ENCODE measurements around the gene C11orf71.
A peak's percentile ranks its signal among the peaks of the same experiment; 100 is the strongest.

The C11orf71 gene

DNA sequence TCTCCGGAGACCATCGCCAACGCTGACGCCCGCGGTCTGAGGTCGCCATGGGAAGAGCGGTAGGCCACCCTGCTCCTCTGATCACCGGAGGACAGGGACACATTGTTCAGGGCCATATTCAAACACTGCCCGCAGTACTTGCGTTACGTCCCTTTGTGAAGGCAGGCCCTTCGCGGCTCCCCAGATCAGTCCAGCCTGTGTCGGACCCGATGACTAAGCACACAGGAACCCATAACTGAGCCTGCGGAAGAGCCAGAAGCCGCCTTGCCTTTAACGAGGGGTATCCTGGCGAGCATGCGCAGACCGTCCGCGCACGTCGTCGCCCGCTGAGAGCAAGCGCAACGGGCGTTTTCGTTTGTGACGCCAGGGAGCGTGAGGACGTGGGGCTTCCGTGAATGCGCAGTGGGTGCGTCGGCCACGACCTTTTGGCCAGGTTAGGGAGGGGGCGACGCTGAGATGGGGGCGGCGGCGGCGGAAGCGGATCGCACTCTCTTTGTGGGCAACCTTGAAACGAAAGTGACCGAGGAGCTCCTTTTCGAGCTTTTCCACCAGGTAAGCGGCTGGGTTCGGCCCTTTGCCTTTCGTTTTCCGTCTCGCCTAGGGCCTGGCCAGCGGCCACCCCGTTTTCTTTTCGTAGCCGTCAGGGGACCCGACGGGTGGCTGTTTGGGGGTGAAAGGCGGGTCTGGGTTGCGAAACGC lies at the start of gene C11orf71, which contains the start of gene RBM7:
Gene C11orf71 (minus strand): TSS at position 296 of the 699 bp plus-strand sequence. CDS start 180 bp downstream, at position 116.
Gene RBM7 (plus strand): TSS at position 451 of the 699 bp plus-strand sequence. CDS start 6 bp downstream, at position 457.
- DNase-seq (ENCODE audit: low read depth): peak; percentile 98

GRCh38 chr11:114449845-114450244 lies 49.5 kb upstream of the C11orf71 start:
- no peak for DNase-seq (ENCODE audit: low read depth)

DNA sequence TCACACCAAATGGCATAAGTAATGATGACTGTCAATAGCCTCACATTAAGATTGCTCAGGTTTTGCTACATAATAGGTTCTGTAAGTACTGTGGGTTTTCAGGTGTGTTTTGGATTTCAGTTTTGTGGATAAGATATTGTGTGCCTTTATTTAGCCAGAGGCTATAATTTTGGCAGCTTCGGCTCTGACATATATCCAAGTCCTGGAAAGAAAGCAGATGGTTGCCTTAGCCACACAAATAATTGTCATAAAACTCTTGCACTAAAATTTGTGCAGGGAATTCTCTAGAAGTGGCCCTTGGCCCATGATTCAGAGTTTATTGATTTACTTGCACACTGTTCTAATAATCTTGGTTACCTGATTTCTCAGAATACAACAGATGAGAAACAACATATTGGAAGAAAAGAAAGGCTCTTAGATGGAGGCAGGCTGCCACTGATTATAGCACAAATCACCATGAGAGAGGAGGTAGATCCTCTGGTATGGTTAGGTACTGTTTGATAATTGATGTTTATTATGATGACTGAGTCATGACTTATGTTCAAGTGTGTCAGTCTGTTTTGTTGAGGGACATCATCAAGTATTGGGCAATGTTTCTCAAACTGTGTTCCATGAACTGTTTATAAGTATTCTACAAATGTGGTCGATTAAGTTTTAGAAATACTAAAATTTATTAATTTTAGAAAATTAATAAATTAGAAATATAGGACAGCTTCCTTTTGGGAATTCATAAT lies 48.6 kb upstream of the C11orf71 start:
- DNase-seq (ENCODE audit: low read depth): no peak

- peak; percentile 59 for DNase-seq (ENCODE audit: low read depth)
Observed at GRCh38 chr11:114447892-114448291, 47.6 kb upstream of the C11orf71 start.

DNA sequence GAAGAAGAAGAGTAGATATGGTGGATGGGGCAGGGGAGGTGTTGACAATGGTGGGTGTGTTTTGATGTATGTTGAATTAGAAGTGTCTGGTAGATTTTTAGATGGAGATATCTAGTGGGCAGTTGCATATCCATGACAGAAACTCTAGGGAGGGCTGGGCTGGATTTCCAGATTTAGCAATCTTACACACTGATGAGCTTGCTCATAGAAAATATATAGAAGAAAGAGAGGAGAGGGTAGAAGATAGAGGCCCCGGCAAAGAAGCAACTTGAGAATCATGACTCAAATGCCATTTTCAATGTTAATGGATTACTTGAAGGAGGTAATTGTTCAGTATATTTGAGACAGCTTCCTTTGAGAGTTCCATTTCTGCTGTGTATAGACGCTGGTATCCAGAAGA lies 47.1 kb upstream of the C11orf71 start:
- DNase-seq (ENCODE audit: low read depth): no peak

- no peak for DNase-seq (ENCODE audit: low read depth)
Observed at GRCh38 chr11:114442536-114442935, 42.2 kb upstream of the C11orf71 start.

GRCh38 chr11:114441921-114442320 lies 41.6 kb upstream of the C11orf71 start:
- no peak for DNase-seq (ENCODE audit: low read depth)

DNA sequence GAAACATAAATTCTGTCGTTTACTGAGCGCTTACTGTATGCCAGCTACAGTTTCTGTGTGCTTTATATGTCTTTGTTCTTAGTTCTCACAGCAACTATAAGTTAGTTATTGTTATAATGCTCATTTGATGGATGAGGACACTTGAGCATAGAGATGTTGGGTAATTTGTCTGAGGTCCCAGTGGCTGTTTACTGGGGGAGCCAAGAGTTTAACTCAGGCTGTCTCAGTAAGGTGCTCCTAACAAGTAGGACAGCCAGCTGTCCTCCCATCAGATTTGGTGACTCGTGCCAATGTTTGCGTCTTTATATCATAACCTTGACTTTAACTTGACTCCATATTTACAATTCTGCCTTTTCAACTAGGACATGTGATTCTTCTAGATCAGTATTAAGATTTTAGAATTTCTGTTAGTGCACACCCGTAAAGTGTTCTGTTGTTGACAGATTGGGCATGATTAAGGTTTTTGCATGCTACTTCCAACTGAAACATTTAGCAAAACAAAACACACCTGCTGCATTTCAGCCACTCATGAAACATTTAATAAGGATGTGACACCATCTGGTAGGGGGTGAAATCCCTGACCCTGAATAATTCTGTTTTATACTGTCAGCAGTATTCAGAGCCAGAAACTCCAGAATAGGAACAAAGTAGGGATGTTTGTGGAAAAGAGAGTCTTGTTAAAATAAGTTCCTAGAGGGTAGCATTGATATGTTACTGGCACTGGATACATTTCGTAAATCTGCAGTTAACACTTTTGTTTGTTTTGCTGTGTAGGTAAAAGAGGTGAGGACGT lies 40.9 kb upstream of the C11orf71 start:
- no peak for DNase-seq (ENCODE audit: low read depth)

DNA sequence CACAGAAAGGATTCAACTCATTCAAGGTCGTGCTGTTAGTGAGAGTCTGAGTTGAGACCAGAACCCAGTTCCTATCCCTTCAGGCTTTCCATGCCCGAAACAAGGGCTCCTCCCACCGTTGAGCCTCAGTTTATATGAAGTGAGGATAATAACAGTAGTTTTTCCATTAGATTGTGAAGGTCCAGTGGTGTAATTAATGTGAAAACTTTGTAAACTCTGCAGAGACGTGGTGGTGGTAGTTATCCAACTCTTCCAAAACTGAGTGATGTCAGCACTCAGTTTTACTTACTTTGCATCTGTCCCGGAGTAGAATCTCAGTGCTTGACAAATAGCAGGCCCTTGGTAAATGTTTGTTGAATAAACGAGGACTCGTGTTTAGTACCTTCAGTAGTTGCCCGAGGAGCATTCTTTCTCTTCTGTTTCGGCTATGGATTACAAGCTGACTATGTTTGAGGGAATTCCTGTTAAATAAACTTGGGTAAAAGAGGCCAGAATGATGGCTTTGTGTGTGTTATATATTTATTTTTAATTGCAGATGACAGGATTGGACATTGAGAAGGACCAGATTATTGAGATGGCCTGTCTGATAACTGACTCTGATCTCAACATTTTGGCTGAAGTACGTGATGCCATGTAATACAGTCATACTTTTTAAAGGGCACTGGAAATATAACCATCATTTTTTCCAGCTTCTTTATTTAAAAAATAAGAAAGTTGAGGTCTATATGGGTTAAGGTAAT lies 40.0 kb upstream of the C11orf71 start:
- DNase-seq (ENCODE audit: low read depth): no peak

- DNase-seq (ENCODE audit: low read depth): peak; percentile 94
Observed at GRCh38 chr11:114439229-114440120, 39.2 kb upstream of the C11orf71 start, which contains the start of gene REXO2. Gene REXO2, plus strand, starts transcription at chr11:114439467. Its CDS starts 62 bp downstream, at chr11:114439529.

DNA sequence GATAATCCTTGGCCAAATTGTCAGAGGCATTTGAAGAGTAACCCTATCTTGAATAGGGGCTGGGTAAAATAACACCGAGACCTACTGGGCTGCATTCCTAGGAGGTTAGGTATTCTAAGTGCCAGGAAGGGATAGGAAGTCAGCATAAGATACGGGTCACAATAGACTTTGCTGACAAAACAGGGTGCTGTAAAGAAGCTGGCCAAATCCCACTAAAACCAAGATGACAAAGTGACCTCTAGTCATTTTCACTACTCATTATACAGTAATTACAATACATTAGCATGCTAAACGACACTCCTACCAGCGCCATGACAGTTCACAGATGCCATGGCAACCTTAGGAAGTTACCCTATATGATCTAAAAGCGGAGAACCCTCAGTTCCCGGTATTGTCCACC lies 38.0 kb upstream of the C11orf71 start:
- DNase-seq (ENCODE audit: low read depth): no peak

- DNase-seq (ENCODE audit: low read depth): no peak
Observed at GRCh38 chr11:114433376-114433775, 33.1 kb upstream of the C11orf71 start.

DNA sequence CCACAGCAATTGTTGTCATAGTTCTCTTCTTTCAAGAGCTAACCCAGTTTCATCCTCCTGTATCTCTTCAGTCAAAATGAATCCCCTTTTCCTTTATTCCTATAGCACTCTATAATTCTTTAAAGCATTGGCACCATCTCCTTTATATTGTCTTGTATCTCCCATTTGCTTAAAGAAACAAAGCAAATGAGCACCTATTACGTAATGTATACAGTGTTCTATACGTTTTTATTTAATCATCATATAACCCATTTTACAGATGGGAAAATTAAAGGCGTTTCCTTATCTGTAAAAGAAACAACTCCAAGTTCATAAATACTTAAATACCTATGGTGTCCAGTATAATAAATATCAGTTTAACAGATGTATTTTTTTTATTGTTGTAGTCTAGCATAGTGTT lies 32.6 kb upstream of the C11orf71 start:
- DNase-seq (ENCODE audit: low read depth): no peak

DNA sequence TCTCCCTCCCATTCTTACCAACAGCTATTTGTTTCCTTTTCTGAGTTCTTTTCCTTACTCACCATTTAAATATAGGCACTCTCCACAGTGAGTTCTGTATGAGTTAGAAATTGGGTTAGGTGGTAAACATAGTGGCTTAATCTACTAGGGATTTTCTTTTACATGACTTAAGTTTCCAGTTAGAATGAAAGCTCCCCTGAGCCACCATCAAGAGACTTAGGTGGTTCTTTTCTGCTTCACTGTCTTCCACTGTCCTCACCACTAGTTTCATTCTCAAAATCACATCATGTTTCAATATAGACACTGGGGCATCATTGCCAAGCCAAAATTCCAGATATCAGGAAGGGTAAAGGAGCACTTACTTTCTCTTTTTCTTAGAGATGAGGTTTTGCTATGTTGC lies 30.0 kb upstream of the C11orf71 start:
- no peak for DNase-seq (ENCODE audit: low read depth)

DNA sequence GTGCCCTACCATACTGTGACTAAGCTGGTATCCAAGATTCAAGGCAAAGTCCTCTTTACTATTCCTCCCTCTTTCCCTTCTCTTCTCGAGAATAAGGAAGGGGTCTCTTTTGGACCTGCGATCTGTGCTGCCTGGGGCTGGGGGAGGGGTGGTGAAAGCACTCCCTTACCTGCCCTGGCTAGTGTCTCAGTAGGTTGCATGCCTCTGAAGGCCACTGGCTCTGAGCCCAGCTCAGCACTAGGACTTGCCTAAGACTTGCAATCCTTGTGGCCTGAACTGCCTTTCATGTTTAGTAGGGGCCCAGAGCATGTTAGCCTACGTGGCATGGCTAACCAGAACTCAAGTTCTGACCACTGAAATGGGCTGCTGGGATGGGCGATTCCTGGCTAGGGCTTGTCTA lies 26.0 kb upstream of the C11orf71 start:
- DNase-seq (ENCODE audit: low read depth): no peak

GRCh38 chr11:114416441-114416961 lies 16.2 kb upstream of the C11orf71 start:
- DNase-seq (ENCODE audit: low read depth): no peak

DNA sequence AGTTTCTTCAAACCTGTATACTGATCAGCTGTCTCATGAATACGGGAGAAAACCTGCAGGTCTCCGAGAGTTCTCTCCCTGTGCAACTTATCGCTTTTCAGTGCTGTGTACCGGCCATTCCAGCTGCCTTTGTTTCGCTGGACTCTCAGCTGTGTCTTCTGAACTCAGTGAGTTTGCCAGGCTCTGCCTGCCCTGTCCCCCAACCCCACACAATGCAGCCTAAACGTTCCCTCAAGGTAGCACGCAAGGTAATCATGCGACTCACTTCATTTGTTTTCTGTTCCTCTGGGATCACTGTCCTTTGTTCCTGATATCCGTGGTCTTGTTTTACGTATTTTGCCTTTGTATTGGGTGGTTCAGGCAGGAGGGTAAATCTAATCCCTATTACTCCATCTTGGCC lies 13.6 kb upstream of the C11orf71 start:
- DNase-seq (ENCODE audit: low read depth): no peak

DNA sequence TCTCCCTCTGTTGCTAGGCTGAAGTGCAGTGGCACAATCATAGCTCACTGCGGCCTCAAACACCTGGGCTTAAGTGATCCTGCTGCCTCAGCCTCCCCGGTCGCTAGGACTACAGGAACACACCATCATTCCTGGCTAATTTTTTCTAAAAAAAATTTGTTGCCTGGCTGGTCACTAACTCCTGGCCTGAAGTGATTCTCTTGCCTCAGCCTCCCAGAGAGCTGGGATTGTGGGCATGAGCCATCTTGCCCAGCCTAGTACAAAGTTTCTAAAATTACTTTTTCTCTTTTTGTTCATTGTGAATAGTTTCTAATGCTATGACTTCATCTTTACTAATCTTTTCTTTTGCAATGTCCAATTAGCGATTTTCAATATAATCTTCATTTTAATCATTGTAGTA lies 12.6 kb upstream of the C11orf71 start:
- DNase-seq (ENCODE audit: low read depth): no peak

DNA sequence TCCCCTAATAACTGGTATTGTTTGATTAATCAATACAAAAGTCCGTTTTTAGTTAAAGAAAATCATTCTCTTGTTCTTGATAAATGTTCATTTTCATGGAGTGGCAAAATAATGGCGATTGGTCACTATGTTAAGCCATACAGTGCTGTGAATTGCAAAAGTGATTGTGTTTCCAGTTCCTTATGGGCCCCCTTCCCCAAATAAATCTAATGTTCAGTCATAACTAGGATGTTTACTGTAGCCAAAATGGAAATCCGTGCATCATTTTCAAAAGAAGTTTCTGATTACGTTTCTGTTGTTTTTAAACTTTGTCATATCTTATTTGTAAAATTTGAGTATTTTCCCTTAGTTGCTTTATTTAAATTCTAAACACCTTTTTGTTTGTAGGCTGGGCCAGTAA lies 1.0 kb upstream of the C11orf71 start:
- DNase-seq (ENCODE audit: low read depth): no peak

- DNase-seq (ENCODE audit: low read depth): no peak
Observed at GRCh38 chr11:114400915-114401223, 558 bp upstream of the C11orf71 start.
